Measurements from ENCODE around the gene CRYZL1.

CRYZL1 gene

GRCh38 chr21:33655588-33656221 is 14.2 kb upstream of the CRYZL1 start:
- DNase-seq (no peak), ATAC-seq (ENCODE audit: insufficient read depth, low read depth) (no peak)
- H3K9ac ChIP-seq (ENCODE audit: low read depth, low read length): no peak overlapping the region
- peaks cover 14% of the 10 kb centered on the region for H3K79me2 ChIP-seq (ENCODE audit: insufficient read depth, low read length)
- H3K27ac ChIP-seq (ENCODE audit: low read length): no peak overlapping the region
- no peak overlapping the region for H3K4me2 ChIP-seq (ENCODE audit: insufficient read depth, low read length)
- H4K20me1 ChIP-seq (ENCODE audit: insufficient read depth, low read length): no peaks in the 10 kb centered on the region; the same call in 1 of the 2 replicates
- H3K4me3 ChIP-seq (ENCODE audit: low read depth in 1 of 2, low read length in 2 of 2): no peak overlapping the region
- no peaks in the 10 kb centered on the region for H3K36me3 ChIP-seq (ENCODE audit: insufficient read depth, low read length)
- no peaks in the 10 kb centered on the region for H3K4me1 ChIP-seq (ENCODE audit: insufficient read depth, low read length)
- H2AFZ ChIP-seq (ENCODE audit: low read depth, low read length): no peak overlapping the region
- TF ChIP-seq, protein P1, sequence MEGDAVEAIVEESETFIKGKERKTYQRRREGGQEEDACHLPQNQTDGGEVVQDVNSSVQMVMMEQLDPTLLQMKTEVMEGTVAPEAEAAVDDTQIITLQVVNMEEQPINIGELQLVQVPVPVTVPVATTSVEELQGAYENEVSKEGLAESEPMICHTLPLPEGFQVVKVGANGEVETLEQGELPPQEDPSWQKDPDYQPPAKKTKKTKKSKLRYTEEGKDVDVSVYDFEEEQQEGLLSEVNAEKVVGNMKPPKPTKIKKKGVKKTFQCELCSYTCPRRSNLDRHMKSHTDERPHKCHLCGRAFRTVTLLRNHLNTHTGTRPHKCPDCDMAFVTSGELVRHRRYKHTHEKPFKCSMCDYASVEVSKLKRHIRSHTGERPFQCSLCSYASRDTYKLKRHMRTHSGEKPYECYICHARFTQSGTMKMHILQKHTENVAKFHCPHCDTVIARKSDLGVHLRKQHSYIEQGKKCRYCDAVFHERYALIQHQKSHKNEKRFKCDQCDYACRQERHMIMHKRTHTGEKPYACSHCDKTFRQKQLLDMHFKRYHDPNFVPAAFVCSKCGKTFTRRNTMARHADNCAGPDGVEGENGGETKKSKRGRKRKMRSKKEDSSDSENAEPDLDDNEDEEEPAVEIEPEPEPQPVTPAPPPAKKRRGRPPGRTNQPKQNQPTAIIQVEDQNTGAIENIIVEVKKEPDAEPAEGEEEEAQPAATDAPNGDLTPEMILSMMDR (IDR thresholded peaks at IDR 0.05; ENCODE audit: borderline replicate concordance, extremely low read depth, low read length, poor library complexity, severe bottlenecking): no peak
- TF ChIP-seq EZH2 (IDR thresholded peaks at IDR 0.05; ENCODE audit: borderline replicate concordance, low read depth, low read length, severe bottlenecking): no peak
- H3K9me3 ChIP-seq (ENCODE audit: insufficient read depth, low read length, severe bottlenecking): no peaks in the 10 kb centered on the region
- no peaks in the 10 kb centered on the region for H3K27me3 ChIP-seq (ENCODE audit: insufficient read depth, low read length, poor library complexity)

- no peak overlapping the region for H2AFZ ChIP-seq (ENCODE audit: low read depth, low read length)
- DNase-seq (no peak), ATAC-seq (ENCODE audit: insufficient read depth, low read depth) (no peak)
- TF ChIP-seq, protein P1 (IDR thresholded peaks at IDR 0.05; ENCODE audit: borderline replicate concordance, extremely low read depth, low read length, poor library complexity, severe bottlenecking): no peak
- TF ChIP-seq EZH2 (IDR thresholded peaks at IDR 0.05; ENCODE audit: borderline replicate concordance, low read depth, low read length, severe bottlenecking): no peak
- H3K9me3 ChIP-seq (ENCODE audit: insufficient read depth, low read length, severe bottlenecking): no peaks in the 10 kb centered on the region
- no peaks in the 10 kb centered on the region; the same call in 1 of the 2 replicates for H4K20me1 ChIP-seq (ENCODE audit: insufficient read depth, low read length)
- H3K36me3 ChIP-seq (ENCODE audit: insufficient read depth, low read length): no peaks in the 10 kb centered on the region
- H3K4me3 ChIP-seq (ENCODE audit: low read depth in 1 of 2, low read length in 2 of 2): no peak overlapping the region
- no peak overlapping the region for H3K4me2 ChIP-seq (ENCODE audit: insufficient read depth, low read length)
- no peaks in the 10 kb centered on the region for H3K27me3 ChIP-seq (ENCODE audit: insufficient read depth, low read length, poor library complexity)
- no peak overlapping the region for H3K9ac ChIP-seq (ENCODE audit: low read depth, low read length)
- H3K79me2 ChIP-seq (ENCODE audit: insufficient read depth, low read length): peaks cover 16% of the 10 kb centered on the region
- no peak overlapping the region for H3K27ac ChIP-seq (ENCODE audit: low read length)
- H3K4me1 ChIP-seq (ENCODE audit: insufficient read depth, low read length): no peaks in the 10 kb centered on the region
Measured at GRCh38 chr21:33654412-33654811, 12.9 kb upstream of the CRYZL1 start.

GRCh38 chr21:33651965-33652680 is 10.6 kb upstream of the CRYZL1 start:
- Histone ChIP-seq H3K4me3 (ENCODE audit: low read depth in 1 of 2, low read length in 2 of 2) (no peak overlapping the region), H3K79me2 (ENCODE audit: insufficient read depth, low read length) (peaks cover 26% of the 10 kb centered on the region), H3K36me3 (ENCODE audit: insufficient read depth, low read length) (no peaks in the 10 kb centered on the region), H3K9ac (ENCODE audit: low read depth, low read length) (no peak overlapping the region), H3K4me2 (ENCODE audit: insufficient read depth, low read length) (no peak overlapping the region), H3K9me3 (ENCODE audit: insufficient read depth, low read length, severe bottlenecking) (no peaks in the 10 kb centered on the region), H3K27ac (ENCODE audit: low read length) (no peak overlapping the region), H4K20me1 (ENCODE audit: insufficient read depth, low read length) (peaks cover 4% of the 10 kb centered on the region; the same call in 1 of the 2 replicates), H2AFZ (ENCODE audit: low read depth, low read length) (no peak overlapping the region), H3K27me3 (ENCODE audit: insufficient read depth, low read length, poor library complexity) (no peaks in the 10 kb centered on the region), H3K4me1 (ENCODE audit: insufficient read depth, low read length) (no peaks in the 10 kb centered on the region)
- ATAC-seq (ENCODE audit: insufficient read depth, low read depth) (no peak), DNase-seq (no peak)
- no peak for TF ChIP-seq EZH2 (IDR thresholded peaks at IDR 0.05; ENCODE audit: borderline replicate concordance, low read depth, low read length, severe bottlenecking)
- TF ChIP-seq, protein P1 (IDR thresholded peaks at IDR 0.05; ENCODE audit: borderline replicate concordance, extremely low read depth, low read length, poor library complexity, severe bottlenecking): no peak
